ENCODE results near the gene MYOF. TPM values are rescaled to one million over a fixed set of nuclear protein-coding genes. Genes with fewer than 3 reads are reported as not detected.

The MYOF gene
- total RNA-seq, 1 donor = 379 TPM

GRCh38 chr10:93281367-93281720 lies 200.8 kb downstream of the MYOF start:
- Histone ChIP-seq H3K9me3 (ENCODE audit: low read depth, low read length) (no peaks in the 10 kb centered on the region), H3K4me3 (ENCODE audit: insufficient read depth, low read length) (no peak overlapping the region), H3K4me2 (ENCODE audit: insufficient read depth, low read length) (no peak overlapping the region), H3K27ac (ENCODE audit: low read depth, low read length) (no peak overlapping the region), H3K36me3 (ENCODE audit: insufficient read depth, low read length) (no peaks in the 10 kb centered on the region), H3K4me1 (ENCODE audit: insufficient read depth, low read length) (no peaks in the 10 kb centered on the region), H3K27me3 (ENCODE audit: insufficient read depth, low read length) (no peaks in the 10 kb centered on the region), H2AFZ (ENCODE audit: low read length) (no peak overlapping the region), H3K79me2 (ENCODE audit: insufficient read depth, low read length) (no peaks in the 10 kb centered on the region), H4K20me1 (ENCODE audit: insufficient read depth, low read length) (no peaks in the 10 kb centered on the region)
- TF ChIP-seq, protein P1, sequence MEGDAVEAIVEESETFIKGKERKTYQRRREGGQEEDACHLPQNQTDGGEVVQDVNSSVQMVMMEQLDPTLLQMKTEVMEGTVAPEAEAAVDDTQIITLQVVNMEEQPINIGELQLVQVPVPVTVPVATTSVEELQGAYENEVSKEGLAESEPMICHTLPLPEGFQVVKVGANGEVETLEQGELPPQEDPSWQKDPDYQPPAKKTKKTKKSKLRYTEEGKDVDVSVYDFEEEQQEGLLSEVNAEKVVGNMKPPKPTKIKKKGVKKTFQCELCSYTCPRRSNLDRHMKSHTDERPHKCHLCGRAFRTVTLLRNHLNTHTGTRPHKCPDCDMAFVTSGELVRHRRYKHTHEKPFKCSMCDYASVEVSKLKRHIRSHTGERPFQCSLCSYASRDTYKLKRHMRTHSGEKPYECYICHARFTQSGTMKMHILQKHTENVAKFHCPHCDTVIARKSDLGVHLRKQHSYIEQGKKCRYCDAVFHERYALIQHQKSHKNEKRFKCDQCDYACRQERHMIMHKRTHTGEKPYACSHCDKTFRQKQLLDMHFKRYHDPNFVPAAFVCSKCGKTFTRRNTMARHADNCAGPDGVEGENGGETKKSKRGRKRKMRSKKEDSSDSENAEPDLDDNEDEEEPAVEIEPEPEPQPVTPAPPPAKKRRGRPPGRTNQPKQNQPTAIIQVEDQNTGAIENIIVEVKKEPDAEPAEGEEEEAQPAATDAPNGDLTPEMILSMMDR (IDR thresholded peaks at IDR 0.05; ENCODE audit: extremely low read depth, low read depth, low read length) = no peak
- DNase-seq (ENCODE audit: insufficient read length, low spot score, missing footprints) = no peak

- no peaks in the 10 kb centered on the region for H3K79me2 ChIP-seq (ENCODE audit: insufficient read depth, low read length)
- H3K36me3 ChIP-seq (ENCODE audit: insufficient read depth, low read length) = no peaks in the 10 kb centered on the region
- H2AFZ ChIP-seq (ENCODE audit: low read length) = no peak overlapping the region
- H3K4me1 ChIP-seq (ENCODE audit: insufficient read depth, low read length) = no peaks in the 10 kb centered on the region
- no peak overlapping the region for H3K27ac ChIP-seq (ENCODE audit: low read depth, low read length)
- H3K4me2 ChIP-seq (ENCODE audit: insufficient read depth, low read length) = no peak overlapping the region
- TF ChIP-seq, protein P1 (IDR thresholded peaks at IDR 0.05; ENCODE audit: extremely low read depth, low read depth, low read length) = no peak
- no peak for DNase-seq (ENCODE audit: insufficient read length, low spot score, missing footprints)
- H3K27me3 ChIP-seq (ENCODE audit: insufficient read depth, low read length) = no peaks in the 10 kb centered on the region
- no peaks in the 10 kb centered on the region for H4K20me1 ChIP-seq (ENCODE audit: insufficient read depth, low read length)
- H3K4me3 ChIP-seq (ENCODE audit: insufficient read depth, low read length) = no peak overlapping the region
- no peaks in the 10 kb centered on the region for H3K9me3 ChIP-seq (ENCODE audit: low read depth, low read length)
These were observed 201.3 kb downstream of the MYOF start for GRCh38 chr10:93280699-93281366.

- no peaks in the 10 kb centered on the region for H3K79me2 ChIP-seq (ENCODE audit: insufficient read depth, low read length)
- DNase-seq (ENCODE audit: insufficient read length, low spot score, missing footprints) = no peak
- no peaks in the 10 kb centered on the region for H3K9me3 ChIP-seq (ENCODE audit: low read depth, low read length)
- H3K4me1 ChIP-seq (ENCODE audit: insufficient read depth, low read length) = no peaks in the 10 kb centered on the region
- H4K20me1 ChIP-seq (ENCODE audit: insufficient read depth, low read length) = no peaks in the 10 kb centered on the region
- H3K4me3 ChIP-seq (ENCODE audit: insufficient read depth, low read length) = no peak overlapping the region
- no peak overlapping the region for H3K27ac ChIP-seq (ENCODE audit: low read depth, low read length)
- H3K36me3 ChIP-seq (ENCODE audit: insufficient read depth, low read length) = no peaks in the 10 kb centered on the region
- H3K27me3 ChIP-seq (ENCODE audit: insufficient read depth, low read length) = no peaks in the 10 kb centered on the region
- H3K4me2 ChIP-seq (ENCODE audit: insufficient read depth, low read length) = no peak overlapping the region
- TF ChIP-seq, protein P1 (IDR thresholded peaks at IDR 0.05; ENCODE audit: extremely low read depth, low read depth, low read length) = no peak
- no peak overlapping the region for H2AFZ ChIP-seq (ENCODE audit: low read length)
These were observed 201.9 kb downstream of the MYOF start for GRCh38 chr10:93280121-93280698.

GRCh38 chr10:93277360-93277759 lies 204.8 kb downstream of the MYOF start:
- Histone ChIP-seq H3K4me1 (ENCODE audit: insufficient read depth, low read length) (no peaks in the 10 kb centered on the region), H3K36me3 (ENCODE audit: insufficient read depth, low read length) (no peaks in the 10 kb centered on the region), H3K79me2 (ENCODE audit: insufficient read depth, low read length) (no peaks in the 10 kb centered on the region), H3K4me2 (ENCODE audit: insufficient read depth, low read length) (no peak overlapping the region), H3K4me3 (ENCODE audit: insufficient read depth, low read length) (no peak overlapping the region), H2AFZ (ENCODE audit: low read length) (no peak overlapping the region), H3K27me3 (ENCODE audit: insufficient read depth, low read length) (no peaks in the 10 kb centered on the region), H3K27ac (ENCODE audit: low read depth, low read length) (no peak overlapping the region), H4K20me1 (ENCODE audit: insufficient read depth, low read length) (no peaks in the 10 kb centered on the region), H3K9me3 (ENCODE audit: low read depth, low read length) (no peaks in the 10 kb centered on the region)
- TF ChIP-seq, protein P1 (IDR thresholded peaks at IDR 0.05; ENCODE audit: extremely low read depth, low read depth, low read length) = no peak
- peak; percentile 66 for DNase-seq (ENCODE audit: insufficient read length, low spot score, missing footprints)

Data from osteoblast (primary cell).